Progenitor cell of endocrine pancreas (in vitro differentiated cells): ENCODE results near the gene CEP162. TPM values are rescaled to one million over a fixed set of nuclear protein-coding genes. Genes with fewer than 3 reads are reported as not detected.

Experiments used
- DNase-seq: peaks from one replicate; pipeline ENCODE4 v3.0.0; 2021; ENCODE audit warnings: low spot score; ENCODE audit not compliant: unreplicated experiment
- H3K27ac Mint-ChIP-seq: 2 replicates; pipeline ENCODE4 v1.8.0; 2021; ENCODE audit warnings: mild to moderate bottlenecking, moderate library complexity, mixed read lengths
- H3K27me3 Mint-ChIP-seq: 2 replicates; pipeline ENCODE4 v1.8.0; 2021; ENCODE audit warnings: mixed read lengths
- H3K36me3 Mint-ChIP-seq: 2 replicates; pipeline ENCODE4 v1.8.0; 2022; ENCODE audit warnings: mixed read lengths; ENCODE audit not compliant: insufficient read depth
- H3K4me1 Mint-ChIP-seq: 2 replicates; pipeline ENCODE4 v1.8.0; 2021; ENCODE audit warnings: low read depth, mixed read lengths
- H3K4me3 Mint-ChIP-seq: 2 replicates; pipeline ENCODE4 v1.8.0; 2021; ENCODE audit warnings: low read depth, mild to moderate bottlenecking, moderate library complexity, mixed read lengths
- H3K9me3 Mint-ChIP-seq: 2 replicates; pipeline ENCODE4 v1.8.0; 2021; ENCODE audit warnings: low read depth, mixed read lengths
- CTCF ChIP-seq: fragments of 200-600 bp; sonication (generic); IDR thresholded peaks from one replicate; pipeline ENCODE4 v1.5.0; 2021; ENCODE audit warnings: antibody characterized with exemption, mild to moderate bottlenecking; ENCODE audit not compliant: unreplicated experiment
- total RNA-seq: library from RNA; stranded (reverse); gene quantifications from 2 replicates; pipeline ENCODE4 v1.2.1, GENCODE V29; 2021

CEP162 gene
- total RNA-seq, 1 donor from 2014 or later = 23.2 TPM

DNA sequence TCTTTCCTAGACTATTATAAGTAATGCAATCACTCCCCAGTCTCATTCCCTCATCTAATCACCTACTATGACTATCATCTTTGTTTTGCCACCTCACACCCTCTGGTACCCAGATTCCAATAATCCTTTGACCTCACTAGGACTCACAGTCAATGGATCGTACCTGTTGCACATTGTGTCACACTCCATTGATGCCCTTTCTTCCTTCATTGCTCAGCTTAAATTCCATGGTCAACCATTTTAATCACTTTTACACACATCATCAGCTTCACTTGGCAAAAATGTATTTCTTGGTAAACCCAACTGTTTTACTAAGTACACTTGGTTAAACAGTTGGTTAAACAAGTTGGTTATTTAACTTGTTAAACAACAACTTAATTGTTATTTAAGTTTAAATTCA lies 44.0 kb downstream of the CEP162 start:
- Mint-ChIP-seq H3K36me3 (peaks cover 25% of the 10 kb centered on the region), H3K27me3 (no peaks in the 10 kb centered on the region), H3K4me3 (no peak overlapping the region), H3K4me1 (no peaks in the 10 kb centered on the region), H3K27ac (no peak overlapping the region), H3K9me3 (peaks cover 5% of the 10 kb centered on the region)
- no peak for DNase-seq
- TF ChIP-seq CTCF = no peak

- H3K27ac Mint-ChIP-seq = no peak overlapping the region
Measured at GRCh38 chr6:84182001-84182400, 45.4 kb downstream of the CEP162 start.

DNA sequence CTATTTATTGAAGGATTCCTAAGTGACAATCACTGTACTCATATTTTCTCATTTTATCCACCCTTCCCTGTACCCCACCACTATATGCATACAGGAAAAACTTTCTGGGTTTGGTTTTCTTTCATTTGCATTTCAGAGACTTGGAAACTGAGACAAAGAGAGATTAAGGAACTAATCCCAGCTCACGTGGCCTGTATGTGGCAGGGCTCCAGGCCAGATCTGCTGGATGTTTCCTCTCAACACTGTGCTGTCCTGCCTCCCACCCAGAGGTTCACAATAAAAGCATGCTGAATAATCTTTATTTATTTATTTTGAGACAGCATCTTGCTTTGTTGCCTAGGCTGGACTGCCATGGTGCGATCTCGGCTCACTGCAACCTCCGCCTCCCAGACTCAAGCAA lies 50.2 kb downstream of the CEP162 start:
- Mint-ChIP-seq H3K9me3 (peaks cover 5% of the 10 kb centered on the region), H3K4me3 (no peak overlapping the region), H3K36me3 (peaks cover 23% of the 10 kb centered on the region), H3K4me1 (no peaks in the 10 kb centered on the region), H3K27ac (no peak overlapping the region), H3K27me3 (no peaks in the 10 kb centered on the region)
- no peak for DNase-seq
- no peak for TF ChIP-seq CTCF

More at GRCh38 chr6:84182001-84182400, 45.4 kb downstream of the CEP162 start:
- no peaks in the 10 kb centered on the region for H3K27me3 Mint-ChIP-seq
- no peak for TF ChIP-seq CTCF
- peaks cover 23% of the 10 kb centered on the region for H3K36me3 Mint-ChIP-seq
- DNase-seq = no peak
- peaks cover 5% of the 10 kb centered on the region for H3K9me3 Mint-ChIP-seq
- H3K4me3 Mint-ChIP-seq = no peak overlapping the region
- no peaks in the 10 kb centered on the region for H3K4me1 Mint-ChIP-seq

DNA sequence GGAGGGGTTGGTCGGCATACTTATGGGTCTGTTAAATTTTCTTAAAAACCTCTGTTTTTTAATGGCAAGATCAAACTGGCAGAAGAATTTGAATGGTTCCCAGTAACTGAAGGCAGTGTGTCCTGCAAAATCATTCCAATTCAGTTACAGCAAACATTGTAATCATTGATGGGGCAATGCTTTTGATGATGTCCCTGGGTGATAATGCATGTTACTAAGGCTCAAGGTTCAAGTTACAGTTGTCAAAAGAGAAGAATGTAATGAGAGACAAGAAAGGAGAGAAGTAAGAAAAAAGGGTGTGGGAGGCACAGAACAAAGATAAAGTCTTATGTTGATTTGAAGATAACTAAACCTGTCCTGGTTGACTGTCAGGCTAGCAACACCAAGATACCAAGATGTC lies 54.9 kb downstream of the CEP162 start:
- no peak for TF ChIP-seq CTCF
- Mint-ChIP-seq H3K27me3 (no peaks in the 10 kb centered on the region), H3K9me3 (no peaks in the 10 kb centered on the region), H3K36me3 (peaks cover 6% of the 10 kb centered on the region), H3K4me3 (no peak overlapping the region), H3K27ac (no peak overlapping the region), H3K4me1 (no peaks in the 10 kb centered on the region)
- DNase-seq = no peak

DNA sequence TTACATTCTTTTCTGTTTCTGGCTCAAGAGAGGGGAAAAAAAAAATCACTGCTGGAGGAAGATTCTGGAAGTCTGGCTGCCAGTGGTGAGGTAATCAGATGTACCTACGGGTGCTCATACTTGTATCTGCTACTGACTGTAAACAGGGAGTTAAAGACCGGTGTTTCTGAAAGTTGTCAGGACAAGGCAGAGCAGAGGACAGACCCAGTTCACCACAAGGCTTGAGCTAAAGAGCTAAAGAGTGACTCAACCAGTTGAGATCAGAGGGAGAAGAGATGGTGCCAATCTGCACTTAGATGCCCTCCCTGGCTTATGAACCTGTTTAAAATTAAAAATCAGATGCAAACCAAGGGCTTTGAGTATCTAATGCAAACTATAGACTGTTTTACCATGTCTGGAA lies 55.4 kb downstream of the CEP162 start:
- Mint-ChIP-seq H3K27me3 (no peaks in the 10 kb centered on the region), H3K4me1 (no peaks in the 10 kb centered on the region), H3K9me3 (no peaks in the 10 kb centered on the region), H3K4me3 (no peak overlapping the region), H3K27ac (no peak overlapping the region), H3K36me3 (peaks cover 8% of the 10 kb centered on the region)
- no peak for DNase-seq
- TF ChIP-seq CTCF = no peak
